ENCODE data around the gene KLK12. TPM values are rescaled to one million over a fixed set of nuclear protein-coding genes. Genes with fewer than 3 reads are reported as not detected.

KLK12 gene
- total and polyA plus RNA-seq, 2 donors (not counting 1 experiment from before 2014, with no cell fraction given): not detected

DNA sequence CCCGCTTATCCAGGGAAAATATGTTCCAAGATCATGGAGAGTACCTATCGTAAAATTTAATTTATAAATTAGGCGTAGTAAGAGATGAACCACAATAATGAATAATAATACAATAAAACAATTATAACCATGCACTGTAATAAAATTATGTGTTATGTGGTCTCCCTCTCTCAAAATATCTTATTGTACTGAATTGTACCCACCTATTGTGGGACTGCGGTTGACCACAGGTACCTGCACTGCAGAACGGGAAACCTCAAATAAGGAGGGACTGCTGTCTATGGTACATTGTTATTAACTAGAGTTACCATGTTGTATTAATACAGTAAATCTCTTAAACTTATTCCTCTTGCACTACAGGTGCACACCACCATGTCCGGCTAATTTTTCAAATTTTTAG is 5.3 kb upstream of the KLK12 start:
- no peaks in the 10 kb centered on the region for H3K4me1 ChIP-seq (ENCODE audit: control insufficient read depth in 2 of 2, insufficient read depth in 2 of 2, low read length in 2 of 2)
- H3K27me3 Mint-ChIP-seq: peaks cover 10% of the 10 kb centered on the region
- no peak overlapping the region for H3K9ac ChIP-seq (ENCODE audit: low read length)
- ChIA-PET POLR2A (no interaction called here), CTCF (no interaction called here)
- H3K27me3 ChIP-seq (replicated peaks in 1 of 4; ENCODE audit: control extremely low read depth in 1 of 4, control insufficient read depth in 3 of 4, insufficient read depth in 4 of 4, low read length in 3 of 4): no peaks in the 10 kb centered on the region
- H3K27ac Mint-ChIP-seq: no peak overlapping the region
- intact Hi-C loops (cut with micrococcal nuclease): no loop called here
- peaks cover 2% of the 10 kb centered on the region for H3K9me3 Mint-ChIP-seq (ENCODE audit: insufficient read depth)
- no peaks in the 10 kb centered on the region for H4K20me1 ChIP-seq (ENCODE audit: control insufficient read depth, insufficient read depth, low read length, poor library complexity, severe bottlenecking)
- DNase-seq (no peak), ATAC-seq (ENCODE audit: low read depth) (no peak)
- no peak overlapping the region for H3K4me2 ChIP-seq (replicated peaks; ENCODE audit: low read depth, low read length, poor library complexity, severe bottlenecking)
- H3K4me1 Mint-ChIP-seq: no peaks in the 10 kb centered on the region
- TF ChIP-seq EZH2 (IDR thresholded peaks at IDR 0.05; ENCODE audit: borderline replicate concordance, insufficient read depth, low read depth, low read length, poor library complexity, severe bottlenecking): no peak
- TF ChIP-seq, protein P1, sequence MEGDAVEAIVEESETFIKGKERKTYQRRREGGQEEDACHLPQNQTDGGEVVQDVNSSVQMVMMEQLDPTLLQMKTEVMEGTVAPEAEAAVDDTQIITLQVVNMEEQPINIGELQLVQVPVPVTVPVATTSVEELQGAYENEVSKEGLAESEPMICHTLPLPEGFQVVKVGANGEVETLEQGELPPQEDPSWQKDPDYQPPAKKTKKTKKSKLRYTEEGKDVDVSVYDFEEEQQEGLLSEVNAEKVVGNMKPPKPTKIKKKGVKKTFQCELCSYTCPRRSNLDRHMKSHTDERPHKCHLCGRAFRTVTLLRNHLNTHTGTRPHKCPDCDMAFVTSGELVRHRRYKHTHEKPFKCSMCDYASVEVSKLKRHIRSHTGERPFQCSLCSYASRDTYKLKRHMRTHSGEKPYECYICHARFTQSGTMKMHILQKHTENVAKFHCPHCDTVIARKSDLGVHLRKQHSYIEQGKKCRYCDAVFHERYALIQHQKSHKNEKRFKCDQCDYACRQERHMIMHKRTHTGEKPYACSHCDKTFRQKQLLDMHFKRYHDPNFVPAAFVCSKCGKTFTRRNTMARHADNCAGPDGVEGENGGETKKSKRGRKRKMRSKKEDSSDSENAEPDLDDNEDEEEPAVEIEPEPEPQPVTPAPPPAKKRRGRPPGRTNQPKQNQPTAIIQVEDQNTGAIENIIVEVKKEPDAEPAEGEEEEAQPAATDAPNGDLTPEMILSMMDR (IDR thresholded peaks at IDR 0.05): no peak
- no peaks in the 10 kb centered on the region for H3K36me3 ChIP-seq (replicated peaks in 1 of 2; ENCODE audit: control extremely low read depth in 1 of 2, control insufficient read depth in 1 of 2, extremely low read depth in 1 of 2, insufficient read depth in 2 of 2, low read length in 1 of 2)
- H3K4me3 ChIP-seq (ENCODE audit: control extremely low read depth in 1 of 5, extremely low read depth in 1 of 5, insufficient read depth in 1 of 5, low read depth in 2 of 5, low read length in 4 of 5): no peak overlapping the region
- H3K4me3 Mint-ChIP-seq: no peak overlapping the region
- H3K27ac ChIP-seq (ENCODE audit: low read length in 2 of 2): no peak overlapping the region
- no CpG with 5 or more reads among the region's 6 CpGs for WGBS (ENCODE audit: insufficient coverage)
- no peaks in the 10 kb centered on the region for H3K9me3 ChIP-seq (ENCODE audit: control extremely low read depth in 1 of 3, control insufficient read depth in 2 of 3, insufficient read depth in 1 of 3, low read length in 2 of 3)
- H3K79me2 ChIP-seq (ENCODE audit: control insufficient read depth, insufficient read depth, low read length): no peaks in the 10 kb centered on the region
- H2AFZ ChIP-seq (ENCODE audit: insufficient read depth, low read depth, low read length, poor library complexity, severe bottlenecking): no peak overlapping the region

DNA sequence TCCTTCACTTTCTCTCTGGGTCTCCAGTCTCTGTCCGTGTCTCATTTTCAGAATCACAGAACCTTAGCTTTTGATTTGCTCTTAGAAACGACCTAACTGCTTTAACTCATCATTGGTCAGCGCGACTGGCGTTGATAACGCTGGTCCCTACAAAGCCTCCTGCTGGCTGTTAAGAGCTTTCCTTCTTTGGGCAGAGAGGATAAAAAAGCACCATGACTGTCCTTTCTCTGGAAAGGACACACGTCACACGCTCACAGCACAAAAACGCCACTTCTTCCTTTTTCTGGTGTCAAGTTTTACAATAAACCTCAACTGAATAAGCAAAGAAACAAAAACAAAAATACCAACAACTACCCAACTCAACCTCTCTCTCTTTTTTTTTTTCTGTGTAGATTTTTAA is 1.7 kb upstream of the KLK12 start:
- H3K27ac Mint-ChIP-seq: no peak overlapping the region
- POLR2A ChIA-PET: no interaction called here
- peaks cover 0 to 4% (median 0%) of the 10 kb centered on the region in 4 experiments for H3K27me3 ChIP-seq (replicated peaks in 1 of 4; ENCODE audit: control extremely low read depth in 1 of 4, control insufficient read depth in 3 of 4, insufficient read depth in 4 of 4, low read length in 3 of 4)
- no peak overlapping the region for H3K9ac ChIP-seq (ENCODE audit: low read length)
- H3K27me3 Mint-ChIP-seq: peaks cover 12% of the 10 kb centered on the region
- no peak overlapping the region for H3K27ac ChIP-seq (ENCODE audit: low read length in 2 of 2)
- TF ChIP-seq, protein P1 (IDR thresholded peaks at IDR 0.05): no peak
- TF ChIP-seq EZH2 (IDR thresholded peaks at IDR 0.05; ENCODE audit: borderline replicate concordance, insufficient read depth, low read depth, low read length, poor library complexity, severe bottlenecking): no peak
- H3K4me1 Mint-ChIP-seq: no peaks in the 10 kb centered on the region
- no peak overlapping the region for H3K4me3 Mint-ChIP-seq
- peaks cover 0 to 3% (median 0%) of the 10 kb centered on the region in 3 donors for H3K9me3 ChIP-seq (ENCODE audit: control extremely low read depth in 1 of 3, control insufficient read depth in 2 of 3, insufficient read depth in 1 of 3, low read length in 2 of 3)
- 64% methylated on average over 6 of the region's 9 CpGs for WGBS (ENCODE audit: insufficient coverage)
- ATAC-seq (ENCODE audit: low read depth): no peak
- H3K79me2 ChIP-seq (ENCODE audit: control insufficient read depth, insufficient read depth, low read length): no peaks in the 10 kb centered on the region
- H4K20me1 ChIP-seq (ENCODE audit: control insufficient read depth, insufficient read depth, low read length, poor library complexity, severe bottlenecking): no peaks in the 10 kb centered on the region
- no peaks in the 10 kb centered on the region for H3K36me3 ChIP-seq (replicated peaks in 1 of 2; ENCODE audit: control extremely low read depth in 1 of 2, control insufficient read depth in 1 of 2, extremely low read depth in 1 of 2, insufficient read depth in 2 of 2, low read length in 1 of 2)
- CTCF ChIA-PET: no interaction called here
- H3K4me2 ChIP-seq (replicated peaks; ENCODE audit: low read depth, low read length, poor library complexity, severe bottlenecking): no peak overlapping the region
- intact Hi-C loops (cut with micrococcal nuclease): no loop called here
- H2AFZ ChIP-seq (ENCODE audit: insufficient read depth, low read depth, low read length, poor library complexity, severe bottlenecking): no peak overlapping the region
- DNase-seq: no peak
- H3K9me3 Mint-ChIP-seq (ENCODE audit: insufficient read depth): peaks cover under 1% of the 10 kb centered on the region
- H3K4me3 ChIP-seq (ENCODE audit: control extremely low read depth in 1 of 5, extremely low read depth in 1 of 5, insufficient read depth in 1 of 5, low read depth in 2 of 5, low read length in 4 of 5): no peak overlapping the region
- no peaks in the 10 kb centered on the region for H3K4me1 ChIP-seq (ENCODE audit: control insufficient read depth in 2 of 2, insufficient read depth in 2 of 2, low read length in 2 of 2)
